ENCODE measurements around the gene SEMA5A. TPM values are rescaled to one million over a fixed set of nuclear protein-coding genes. Genes with fewer than 3 reads are reported as not detected.

SEMA5A gene
- total and polyA plus RNA-seq, 2 of the 13 experiments (the other 11 are each of a cell fraction or from before 2014, with no cell fraction given), result 0.01 TPM; not detected in 1

DNA sequence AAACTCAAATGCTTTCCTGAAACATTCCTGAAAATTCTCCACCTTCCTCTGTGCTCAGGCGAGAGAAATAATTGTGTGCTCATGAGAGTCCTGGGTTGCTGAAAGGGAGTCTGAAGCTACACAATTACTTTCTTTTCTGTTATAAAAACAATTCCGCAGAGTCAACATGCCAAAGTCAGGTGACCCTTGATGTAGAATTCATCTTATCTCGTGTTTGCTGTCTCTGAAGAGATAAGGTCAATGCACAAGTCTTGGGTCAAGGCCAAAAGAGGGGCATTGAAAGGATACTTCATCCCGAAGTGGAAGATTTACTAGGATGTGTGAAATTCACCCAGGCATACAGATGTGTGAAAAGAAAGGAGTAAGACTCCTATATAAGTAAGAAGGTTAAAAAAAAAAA is 493.5 kb downstream of the SEMA5A start (continued):
- TF ChIP-seq ZBED4 (CRISPR knock-in tag; IDR thresholded peaks at IDR 0.05; ENCODE audit: borderline replicate concordance), result no peak
- no peak for TF ChIP-seq STAT5B (CRISPR knock-in tag; IDR thresholded peaks at IDR 0.05)
- TF ChIP-seq ZNF569 (CRISPR knock-in tag; IDR thresholded peaks at IDR 0.05; ENCODE audit: borderline replicate concordance), result no peak
- no peak for TF ChIP-seq RERE (CRISPR knock-in tag; IDR thresholded peaks at IDR 0.05; ENCODE audit: low read depth)
- no peak for TF ChIP-seq ZBTB4 (CRISPR knock-in tag; IDR thresholded peaks at IDR 0.05; ENCODE audit: borderline replicate concordance)
- TF ChIP-seq KDM5B (CRISPR knock-in tag; IDR thresholded peaks at IDR 0.05; ENCODE audit: borderline replicate concordance), result no peak
